HG02678 (cell line): ENCODE results near the gene PRRG3.

Experiments
- ATAC-seq: cut with Tn5 transposase; IDR thresholded peaks from one replicate; pipeline ENCODE4 v1.9.1; 2021; ENCODE audit warnings: mild to moderate bottlenecking, moderate library complexity; ENCODE audit not compliant: unreplicated experiment

Gene PRRG3

GRCh38 chrX:151741606-151742005 lies 46.3 kb downstream of the PRRG3 start:
- ATAC-seq: no peak

GRCh38 chrX:151742311-151742710 lies 47.1 kb downstream of the PRRG3 start:
- ATAC-seq: no peak

- ATAC-seq: no peak
These were observed 48.6 kb downstream of the PRRG3 start for GRCh38 chrX:151743651-151744470.

- ATAC-seq: no peak
These were observed 50.4 kb downstream of the PRRG3 start for GRCh38 chrX:151745651-151746050.

- ATAC-seq: no peak
These were observed 51.2 kb downstream of the PRRG3 start for GRCh38 chrX:151746502-151746901.

GRCh38 chrX:151750511-151750910 lies 55.3 kb downstream of the PRRG3 start:
- ATAC-seq: no peak

- no peak for ATAC-seq
These were observed 57.6 kb downstream of the PRRG3 start for GRCh38 chrX:151752847-151753246.

GRCh38 chrX:151753313-151754046 lies 58.2 kb downstream of the PRRG3 start:
- peak; percentile 59 for ATAC-seq

- ATAC-seq: no peak
These were observed 58.8 kb downstream of the PRRG3 start for GRCh38 chrX:151754047-151754429.

GRCh38 chrX:151754641-151755215 lies 59.5 kb downstream of the PRRG3 start:
- ATAC-seq: no peak
